ENCODE data around the gene OGFRL1. TPM values are rescaled to one million over a fixed set of nuclear protein-coding genes. Genes with fewer than 3 reads are reported as not detected.

OGFRL1 gene
- total RNA-seq, 1 experiment from 2014 or later: 8.0 TPM

- Histone ChIP-seq H3K27me3 (replicated peaks; ENCODE audit: insufficient read depth, low read depth, low read length, poor library complexity) (no peaks in the 10 kb centered on the region), H3K36me3 (ENCODE audit: insufficient read depth, low read length, poor library complexity, severe bottlenecking) (no peaks in the 10 kb centered on the region), H3K9me3 (ENCODE audit: low read depth, low read length, poor library complexity, severe bottlenecking) (no peaks in the 10 kb centered on the region), H3K4me1 (ENCODE audit: insufficient read depth, low read length, poor library complexity, severe bottlenecking) (no peaks in the 10 kb centered on the region), H3K27ac (ENCODE audit: low read depth, low read length, poor library complexity, severe bottlenecking) (no peak overlapping the region), H3K4me3 (ENCODE audit: low read depth, low read length, poor library complexity, severe bottlenecking) (no peak overlapping the region)
- ChIA-PET POLR2A (ENCODE audit: low non-redundant PET) (no interaction called here), CTCF (no interaction called here)
- no TSS peak for BruUV-seq (replicated peaks)
- DNase-seq (ENCODE audit: low spot score): no peak
- intact Hi-C loops (cut with micrococcal nuclease; ENCODE audit: unreplicated experiment): no loop called here
- TF ChIP-seq EZH2 (IDR thresholded peaks at IDR 0.05; ENCODE audit: borderline replicate concordance, low read depth, low read length, poor library complexity, severe bottlenecking): no peak
- TF ChIP-seq, protein P1, sequence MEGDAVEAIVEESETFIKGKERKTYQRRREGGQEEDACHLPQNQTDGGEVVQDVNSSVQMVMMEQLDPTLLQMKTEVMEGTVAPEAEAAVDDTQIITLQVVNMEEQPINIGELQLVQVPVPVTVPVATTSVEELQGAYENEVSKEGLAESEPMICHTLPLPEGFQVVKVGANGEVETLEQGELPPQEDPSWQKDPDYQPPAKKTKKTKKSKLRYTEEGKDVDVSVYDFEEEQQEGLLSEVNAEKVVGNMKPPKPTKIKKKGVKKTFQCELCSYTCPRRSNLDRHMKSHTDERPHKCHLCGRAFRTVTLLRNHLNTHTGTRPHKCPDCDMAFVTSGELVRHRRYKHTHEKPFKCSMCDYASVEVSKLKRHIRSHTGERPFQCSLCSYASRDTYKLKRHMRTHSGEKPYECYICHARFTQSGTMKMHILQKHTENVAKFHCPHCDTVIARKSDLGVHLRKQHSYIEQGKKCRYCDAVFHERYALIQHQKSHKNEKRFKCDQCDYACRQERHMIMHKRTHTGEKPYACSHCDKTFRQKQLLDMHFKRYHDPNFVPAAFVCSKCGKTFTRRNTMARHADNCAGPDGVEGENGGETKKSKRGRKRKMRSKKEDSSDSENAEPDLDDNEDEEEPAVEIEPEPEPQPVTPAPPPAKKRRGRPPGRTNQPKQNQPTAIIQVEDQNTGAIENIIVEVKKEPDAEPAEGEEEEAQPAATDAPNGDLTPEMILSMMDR (conservative IDR thresholded peaks at IDR 0.05; ENCODE audit: low read depth, low read length): no peak
Measured at GRCh38 chr6:71333050-71333449, 44.4 kb downstream of the OGFRL1 start.

DNA sequence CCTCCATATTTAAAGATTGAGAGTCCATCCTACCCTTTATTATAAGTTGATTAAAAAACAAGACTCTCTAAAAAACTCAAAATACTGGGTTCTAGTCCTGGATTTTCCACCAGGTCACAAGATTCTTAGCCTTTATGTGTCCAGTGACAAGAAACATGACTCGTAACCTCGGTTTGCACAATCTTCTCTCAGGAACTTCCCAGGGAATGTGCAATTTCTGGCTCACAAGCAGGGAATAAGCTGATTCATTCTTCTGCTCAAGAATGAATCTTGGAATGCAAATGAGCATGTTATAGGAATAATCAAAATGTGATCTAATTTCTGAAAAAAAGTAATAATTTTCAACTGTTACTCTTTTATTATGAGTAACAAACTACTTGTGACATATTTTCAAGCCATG lies 45.1 kb downstream of the OGFRL1 start:
- H3K36me3 ChIP-seq (ENCODE audit: insufficient read depth, low read length, poor library complexity, severe bottlenecking): no peaks in the 10 kb centered on the region
- DNase-seq (ENCODE audit: low spot score): no peak
- POLR2A ChIA-PET (ENCODE audit: low non-redundant PET): no interaction called here
- H3K9me3 ChIP-seq (ENCODE audit: low read depth, low read length, poor library complexity, severe bottlenecking): no peaks in the 10 kb centered on the region
- H3K4me3 ChIP-seq (ENCODE audit: low read depth, low read length, poor library complexity, severe bottlenecking): no peak overlapping the region
- no peaks in the 10 kb centered on the region for H3K27me3 ChIP-seq (replicated peaks; ENCODE audit: insufficient read depth, low read depth, low read length, poor library complexity)
- intact Hi-C loops (cut with micrococcal nuclease; ENCODE audit: unreplicated experiment): no loop called here
- no TSS peak for BruUV-seq (replicated peaks)
- TF ChIP-seq, protein P1 (conservative IDR thresholded peaks at IDR 0.05; ENCODE audit: low read depth, low read length): no peak
- TF ChIP-seq EZH2 (IDR thresholded peaks at IDR 0.05; ENCODE audit: borderline replicate concordance, low read depth, low read length, poor library complexity, severe bottlenecking): no peak
- H3K27ac ChIP-seq (ENCODE audit: low read depth, low read length, poor library complexity, severe bottlenecking): no peak overlapping the region
- CTCF ChIA-PET: no interaction called here
- H3K4me1 ChIP-seq (ENCODE audit: insufficient read depth, low read length, poor library complexity, severe bottlenecking): no peaks in the 10 kb centered on the region

GRCh38 chr6:71334768-71335167 lies 46.2 kb downstream of the OGFRL1 start:
- CTCF ChIA-PET: no interaction called here
- TF ChIP-seq, protein P1 (conservative IDR thresholded peaks at IDR 0.05; ENCODE audit: low read depth, low read length): no peak
- TF ChIP-seq EZH2 (IDR thresholded peaks at IDR 0.05; ENCODE audit: borderline replicate concordance, low read depth, low read length, poor library complexity, severe bottlenecking): no peak
- Histone ChIP-seq H3K4me1 (ENCODE audit: insufficient read depth, low read length, poor library complexity, severe bottlenecking) (no peaks in the 10 kb centered on the region), H3K4me3 (ENCODE audit: low read depth, low read length, poor library complexity, severe bottlenecking) (no peak overlapping the region), H3K36me3 (ENCODE audit: insufficient read depth, low read length, poor library complexity, severe bottlenecking) (no peaks in the 10 kb centered on the region), H3K27ac (ENCODE audit: low read depth, low read length, poor library complexity, severe bottlenecking) (no peak overlapping the region), H3K9me3 (ENCODE audit: low read depth, low read length, poor library complexity, severe bottlenecking) (no peaks in the 10 kb centered on the region), H3K27me3 (replicated peaks; ENCODE audit: insufficient read depth, low read depth, low read length, poor library complexity) (no peaks in the 10 kb centered on the region)
- intact Hi-C loops (cut with micrococcal nuclease; ENCODE audit: unreplicated experiment): no loop called here
- BruUV-seq (replicated peaks): no TSS peak
- DNase-seq (ENCODE audit: low spot score): no peak
- POLR2A ChIA-PET (ENCODE audit: low non-redundant PET): no interaction called here

Data from A673 (cell line).